ENCODE measurements around the gene SAMD9L.

The SAMD9L gene

GRCh38 chr7:93148144-93148543 is at the start of gene SAMD9L:
Gene SAMD9L, minus strand, starts transcription at chr7:93148385. Its CDS starts 12,414 bp downstream, at chr7:93135971.
- Histone ChIP-seq H3K9me3 (ENCODE audit: insufficient read depth, low read depth, low read length) (no peaks in the 10 kb centered on the region), H3K4me3 (ENCODE audit: low read length) (no peak within 1 kb of the TSS), H3K36me3 (ENCODE audit: insufficient read depth, low read depth, low read length) (no peaks in the 10 kb centered on the region), H3K27me3 (ENCODE audit: insufficient read depth, low read length) (no peaks in the 10 kb centered on the region), H3K4me1 (ENCODE audit: insufficient read depth, low read length) (no peaks in the 10 kb centered on the region; the same call in 1 of the 2 replicates), H3K9ac (ENCODE audit: low read depth, low read length) (no peak within 1 kb of the TSS), H3K27ac (ENCODE audit: low read length) (no peak within 1 kb of the TSS)

- Histone ChIP-seq H3K9ac (ENCODE audit: low read depth, low read length) (no peak overlapping the region), H3K4me3 (ENCODE audit: low read length) (no peak overlapping the region), H3K9me3 (ENCODE audit: insufficient read depth, low read depth, low read length) (no peaks in the 10 kb centered on the region), H3K27ac (ENCODE audit: low read length) (no peak overlapping the region), H3K4me1 (ENCODE audit: insufficient read depth, low read length) (no peaks in the 10 kb centered on the region), H3K36me3 (ENCODE audit: insufficient read depth, low read depth, low read length) (no peaks in the 10 kb centered on the region), H3K27me3 (ENCODE audit: insufficient read depth, low read length) (peaks cover 7% of the 10 kb centered on the region; the same call in 1 of the 2 replicates)
These were observed 48.2 kb upstream of the SAMD9L start for GRCh38 chr7:93196336-93196735.

- Histone ChIP-seq H3K36me3 (ENCODE audit: insufficient read depth, low read depth, low read length) (no peaks in the 10 kb centered on the region), H3K4me3 (ENCODE audit: low read length) (no peak overlapping the region), H3K9me3 (ENCODE audit: insufficient read depth, low read depth, low read length) (no peaks in the 10 kb centered on the region), H3K27ac (ENCODE audit: low read length) (no peak overlapping the region), H3K27me3 (ENCODE audit: insufficient read depth, low read length) (peaks cover 7% of the 10 kb centered on the region; the same call in 1 of the 2 replicates), H3K9ac (ENCODE audit: low read depth, low read length) (no peak overlapping the region), H3K4me1 (ENCODE audit: insufficient read depth, low read length) (no peaks in the 10 kb centered on the region)
These were observed 46.2 kb upstream of the SAMD9L start for GRCh38 chr7:93194386-93194785.

- no peak overlapping the region for H3K27ac ChIP-seq (ENCODE audit: low read length)
- H3K4me1 ChIP-seq (ENCODE audit: insufficient read depth, low read length) = no peaks in the 10 kb centered on the region
- no peak overlapping the region for H3K4me3 ChIP-seq (ENCODE audit: low read length)
- no peaks in the 10 kb centered on the region for H3K9me3 ChIP-seq (ENCODE audit: insufficient read depth, low read depth, low read length)
- H3K27me3 ChIP-seq (ENCODE audit: insufficient read depth, low read length) = peaks cover 7% of the 10 kb centered on the region; the same call in 1 of the 2 replicates
- no peaks in the 10 kb centered on the region for H3K36me3 ChIP-seq (ENCODE audit: insufficient read depth, low read depth, low read length)
- H3K9ac ChIP-seq (ENCODE audit: low read depth, low read length) = no peak overlapping the region
These were observed 40.9 kb upstream of the SAMD9L start for GRCh38 chr7:93188870-93189634.

- no peak overlapping the region for H3K9ac ChIP-seq (ENCODE audit: low read depth, low read length)
- H3K36me3 ChIP-seq (ENCODE audit: insufficient read depth, low read depth, low read length) = no peaks in the 10 kb centered on the region
- H3K4me1 ChIP-seq (ENCODE audit: insufficient read depth, low read length) = no peaks in the 10 kb centered on the region
- no peaks in the 10 kb centered on the region; the same call in 1 of the 2 replicates for H3K27me3 ChIP-seq (ENCODE audit: insufficient read depth, low read length)
- H3K27ac ChIP-seq (ENCODE audit: low read length) = no peak overlapping the region
- no peak overlapping the region for H3K4me3 ChIP-seq (ENCODE audit: low read length)
- no peaks in the 10 kb centered on the region for H3K9me3 ChIP-seq (ENCODE audit: insufficient read depth, low read depth, low read length)
These were observed 37.3 kb upstream of the SAMD9L start for GRCh38 chr7:93185303-93186027.

- Histone ChIP-seq H3K27ac (ENCODE audit: low read length) (no peak overlapping the region), H3K4me1 (ENCODE audit: insufficient read depth, low read length) (no peaks in the 10 kb centered on the region), H3K9me3 (ENCODE audit: insufficient read depth, low read depth, low read length) (no peaks in the 10 kb centered on the region)
These were observed 31.0 kb upstream of the SAMD9L start for GRCh38 chr7:93179173-93179572.

GRCh38 chr7:93178213-93178612 is 30.0 kb upstream of the SAMD9L start:
- no peaks in the 10 kb centered on the region for H3K36me3 ChIP-seq (ENCODE audit: insufficient read depth, low read depth, low read length)
- H3K27me3 ChIP-seq (ENCODE audit: insufficient read depth, low read length) = no peaks in the 10 kb centered on the region
- H3K27ac ChIP-seq (ENCODE audit: low read length) = no peak overlapping the region
- no peaks in the 10 kb centered on the region for H3K4me1 ChIP-seq (ENCODE audit: insufficient read depth, low read length)
- no peaks in the 10 kb centered on the region; the same call in 1 of the 2 replicates for H3K9me3 ChIP-seq (ENCODE audit: insufficient read depth, low read depth, low read length)
- no peak overlapping the region for H3K4me3 ChIP-seq (ENCODE audit: low read length)
- no peak overlapping the region for H3K9ac ChIP-seq (ENCODE audit: low read depth, low read length)

More at GRCh38 chr7:93179173-93179572, 31.0 kb upstream of the SAMD9L start:
- Histone ChIP-seq H3K9ac (ENCODE audit: low read depth, low read length) (no peak overlapping the region), H3K4me3 (ENCODE audit: low read length) (no peak overlapping the region), H3K36me3 (ENCODE audit: insufficient read depth, low read depth, low read length) (no peaks in the 10 kb centered on the region), H3K27me3 (ENCODE audit: insufficient read depth, low read length) (no peaks in the 10 kb centered on the region)

- no peak overlapping the region for H3K4me3 ChIP-seq (ENCODE audit: low read length)
- H3K36me3 ChIP-seq (ENCODE audit: insufficient read depth, low read depth, low read length) = no peaks in the 10 kb centered on the region
- no peak overlapping the region for H3K27ac ChIP-seq (ENCODE audit: low read length)
- H3K27me3 ChIP-seq (ENCODE audit: insufficient read depth, low read length) = no peaks in the 10 kb centered on the region
- no peak overlapping the region for H3K9ac ChIP-seq (ENCODE audit: low read depth, low read length)
- H3K9me3 ChIP-seq (ENCODE audit: insufficient read depth, low read depth, low read length) = peaks cover 5% of the 10 kb centered on the region
- no peaks in the 10 kb centered on the region for H3K4me1 ChIP-seq (ENCODE audit: insufficient read depth, low read length)
These were observed 28.9 kb upstream of the SAMD9L start for GRCh38 chr7:93176992-93177580.

GRCh38 chr7:93175219-93175618 is 27.0 kb upstream of the SAMD9L start:
- H3K9ac ChIP-seq (ENCODE audit: low read depth, low read length) = no peak overlapping the region
- no peak overlapping the region for H3K27ac ChIP-seq (ENCODE audit: low read length)
- no peak overlapping the region for H3K4me3 ChIP-seq (ENCODE audit: low read length)
- no peaks in the 10 kb centered on the region for H3K4me1 ChIP-seq (ENCODE audit: insufficient read depth, low read length)
- H3K9me3 ChIP-seq (ENCODE audit: insufficient read depth, low read depth, low read length) = peaks cover 13% of the 10 kb centered on the region
- no peaks in the 10 kb centered on the region for H3K27me3 ChIP-seq (ENCODE audit: insufficient read depth, low read length)
- H3K36me3 ChIP-seq (ENCODE audit: insufficient read depth, low read depth, low read length) = no peaks in the 10 kb centered on the region

- Histone ChIP-seq H3K4me1 (ENCODE audit: insufficient read depth, low read length) (no peaks in the 10 kb centered on the region), H3K36me3 (ENCODE audit: insufficient read depth, low read depth, low read length) (no peaks in the 10 kb centered on the region), H3K9me3 (ENCODE audit: insufficient read depth, low read depth, low read length) (peaks cover 16% of the 10 kb centered on the region), H3K9ac (ENCODE audit: low read depth, low read length) (no peak overlapping the region), H3K27me3 (ENCODE audit: insufficient read depth, low read length) (no peaks in the 10 kb centered on the region), H3K4me3 (ENCODE audit: low read length) (no peak overlapping the region), H3K27ac (ENCODE audit: low read length) (no peak overlapping the region)
These were observed 24.5 kb upstream of the SAMD9L start for GRCh38 chr7:93172683-93173082.

- H3K4me1 ChIP-seq (ENCODE audit: insufficient read depth, low read length) = no peaks in the 10 kb centered on the region
- no peaks in the 10 kb centered on the region for H3K27me3 ChIP-seq (ENCODE audit: insufficient read depth, low read length)
- no peak overlapping the region for H3K27ac ChIP-seq (ENCODE audit: low read length)
- H3K36me3 ChIP-seq (ENCODE audit: insufficient read depth, low read depth, low read length) = no peaks in the 10 kb centered on the region
- no peak overlapping the region for H3K4me3 ChIP-seq (ENCODE audit: low read length)
- H3K9me3 ChIP-seq (ENCODE audit: insufficient read depth, low read depth, low read length) = peaks cover 16% of the 10 kb centered on the region
- no peak overlapping the region for H3K9ac ChIP-seq (ENCODE audit: low read depth, low read length)
These were observed 23.5 kb upstream of the SAMD9L start for GRCh38 chr7:93171606-93172226.

All from iPS-20b (cell line).